Activated CD8-positive, alpha-beta memory T cell treated with anti-CD3 and anti-CD28 coated beads, Interleukin-2, amount 50 U/mL, for 1 hour (primary cell): ENCODE data around the gene TCAP.

Source experiments
- DNase-seq: peaks from one replicate; pipeline ENCODE4 v3.0.0-alpha.2; 2020; ENCODE audit errors: extremely low read depth

TCAP gene

GRCh38 chr17:39667262-39667944 is 2.3 kb downstream of the TCAP start:
- no peak for DNase-seq

GRCh38 chr17:39667945-39668924 is 3.1 kb downstream of the TCAP start, which contains the start of gene PNMT:
Gene PNMT, plus strand, starts transcription at chr17:39668453. Its CDS starts 23 bp downstream, at chr17:39668476.
- no peak for DNase-seq

DNA sequence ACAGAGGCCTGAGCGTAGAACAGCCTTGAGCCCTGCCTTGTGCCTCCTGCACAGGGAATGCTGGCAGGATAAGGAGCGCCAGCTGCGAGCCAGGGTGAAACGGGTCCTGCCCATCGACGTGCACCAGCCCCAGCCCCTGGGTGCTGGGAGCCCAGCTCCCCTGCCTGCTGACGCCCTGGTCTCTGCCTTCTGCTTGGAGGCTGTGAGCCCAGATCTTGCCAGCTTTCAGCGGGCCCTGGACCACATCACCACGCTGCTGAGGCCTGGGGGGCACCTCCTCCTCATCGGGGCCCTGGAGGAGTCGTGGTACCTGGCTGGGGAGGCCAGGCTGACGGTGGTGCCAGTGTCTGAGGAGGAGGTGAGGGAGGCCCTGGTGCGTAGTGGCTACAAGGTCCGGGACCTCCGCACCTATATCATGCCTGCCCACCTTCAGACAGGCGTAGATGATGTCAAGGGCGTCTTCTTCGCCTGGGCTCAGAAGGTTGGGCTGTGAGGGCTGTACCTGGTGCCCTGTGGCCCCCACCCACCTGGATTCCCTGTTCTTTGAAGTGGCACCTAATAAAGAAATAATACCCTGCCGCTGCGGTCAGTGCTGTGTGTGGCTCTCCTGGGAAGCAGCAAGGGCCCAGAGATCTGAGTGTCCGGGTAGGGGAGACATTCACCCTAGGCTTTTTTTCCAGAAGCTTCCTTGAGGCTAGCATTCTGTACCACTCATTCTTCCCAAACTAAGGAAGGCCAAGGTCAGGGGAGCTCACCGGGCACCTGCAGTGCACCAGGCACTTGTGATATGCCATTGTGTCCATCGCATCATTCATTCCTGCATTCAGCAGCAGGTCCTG is 5.0 kb downstream of the TCAP start:
- DNase-seq = no peak

GRCh38 chr17:39670746-39671145 is 5.6 kb downstream of the TCAP start:
- DNase-seq = no peak

GRCh38 chr17:39671651-39672521 is 6.7 kb downstream of the TCAP start:
- no peak for DNase-seq

DNA sequence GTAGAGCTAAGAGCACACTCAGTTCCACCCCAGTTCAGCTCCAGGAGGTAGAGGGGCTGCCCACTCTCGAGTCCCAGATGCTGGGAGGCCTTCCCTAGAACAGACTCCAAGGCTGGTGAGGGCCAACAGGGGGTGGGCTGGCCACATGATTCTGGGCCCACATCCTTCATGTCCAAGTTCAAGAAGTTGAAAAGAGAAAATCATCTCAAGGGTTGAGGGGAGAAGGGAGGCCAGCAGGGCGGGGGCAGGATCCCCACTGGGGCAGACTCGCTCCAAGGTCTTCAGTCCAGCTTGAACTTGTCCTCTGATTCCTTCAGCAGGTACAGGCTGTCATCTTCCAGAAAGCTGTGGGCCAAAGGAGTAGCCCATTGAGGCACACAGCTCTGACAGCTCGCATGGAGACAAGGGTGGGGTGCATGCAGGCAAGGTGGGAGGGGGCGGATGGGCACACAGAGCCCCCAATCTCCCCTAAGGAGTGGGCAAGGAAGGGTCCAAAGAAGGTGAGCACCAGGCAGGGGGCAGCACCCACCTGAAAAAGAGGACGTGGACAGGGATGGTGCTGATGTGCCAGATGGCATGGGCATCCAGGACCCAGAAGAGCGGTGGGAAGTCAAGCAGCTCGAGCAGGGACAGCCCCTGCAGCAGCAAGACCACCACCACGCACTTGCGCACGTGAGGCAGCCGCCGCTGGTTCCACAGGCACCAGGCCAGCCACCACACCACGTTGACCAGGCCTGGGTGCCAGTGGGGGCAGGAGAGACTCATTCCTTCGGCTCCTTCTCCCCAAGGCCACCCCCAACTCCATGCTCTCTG is 7.6 kb downstream of the TCAP start:
- no peak for DNase-seq

DNA sequence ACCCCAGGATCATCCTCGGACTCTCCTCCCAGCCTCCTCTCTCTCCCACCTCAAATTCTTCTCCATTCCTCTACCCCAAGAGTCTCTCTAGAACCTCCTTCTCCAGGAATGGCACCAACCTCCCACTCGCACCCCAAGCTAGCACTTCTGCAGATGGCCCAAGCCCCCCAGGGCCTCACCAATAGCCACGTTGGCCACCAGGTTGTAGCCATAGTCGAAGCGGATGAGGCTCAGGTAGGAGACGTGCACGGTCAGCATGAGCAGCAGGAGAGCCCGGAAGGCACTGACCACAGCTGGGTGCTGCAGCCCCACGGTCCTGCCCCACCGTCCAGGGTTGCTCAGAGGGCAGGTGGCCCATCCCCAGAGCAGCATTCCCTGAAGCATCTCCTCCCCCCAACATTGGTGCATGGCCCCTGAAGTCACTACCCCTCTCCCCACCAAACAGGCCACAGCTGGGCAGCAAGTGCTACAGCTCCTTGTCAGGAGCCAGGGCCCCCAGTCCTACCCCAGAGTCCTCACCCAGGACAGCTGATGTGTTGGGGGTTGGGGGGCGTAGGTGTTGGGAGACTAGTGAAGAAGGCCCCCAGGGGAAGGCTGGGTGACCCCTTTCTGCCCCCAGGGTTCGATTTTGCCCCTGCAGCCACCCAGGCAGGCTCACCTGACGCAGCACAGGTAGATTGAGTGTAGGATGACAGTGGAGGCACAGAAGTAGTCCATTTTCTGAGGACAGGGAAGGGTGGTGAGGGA is 8.4 kb downstream of the TCAP start:
- no peak for DNase-seq

DNA sequence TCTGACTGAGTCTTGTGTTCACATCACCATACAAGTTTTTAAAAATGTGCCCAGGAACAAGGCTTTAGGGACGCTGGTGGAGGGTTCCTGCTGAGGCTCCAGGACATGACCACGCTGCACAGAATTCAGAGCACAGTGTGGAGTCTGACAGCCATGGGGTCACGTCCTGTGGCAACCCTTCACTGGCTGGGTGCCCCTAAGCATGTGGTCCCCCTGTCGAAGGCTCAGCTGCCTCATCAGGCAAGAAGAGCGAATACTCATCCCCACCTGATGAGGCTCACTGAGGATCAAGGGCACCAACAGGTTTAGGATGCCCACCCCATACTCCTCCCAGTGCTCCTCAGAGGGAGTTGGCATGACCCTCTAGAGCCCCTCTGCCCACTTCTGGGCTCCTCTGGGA is 9.0 kb downstream of the TCAP start:
- no peak for DNase-seq

- DNase-seq = no peak
Observed at GRCh38 chr17:39674702-39675389, 9.7 kb downstream of the TCAP start.

DNA sequence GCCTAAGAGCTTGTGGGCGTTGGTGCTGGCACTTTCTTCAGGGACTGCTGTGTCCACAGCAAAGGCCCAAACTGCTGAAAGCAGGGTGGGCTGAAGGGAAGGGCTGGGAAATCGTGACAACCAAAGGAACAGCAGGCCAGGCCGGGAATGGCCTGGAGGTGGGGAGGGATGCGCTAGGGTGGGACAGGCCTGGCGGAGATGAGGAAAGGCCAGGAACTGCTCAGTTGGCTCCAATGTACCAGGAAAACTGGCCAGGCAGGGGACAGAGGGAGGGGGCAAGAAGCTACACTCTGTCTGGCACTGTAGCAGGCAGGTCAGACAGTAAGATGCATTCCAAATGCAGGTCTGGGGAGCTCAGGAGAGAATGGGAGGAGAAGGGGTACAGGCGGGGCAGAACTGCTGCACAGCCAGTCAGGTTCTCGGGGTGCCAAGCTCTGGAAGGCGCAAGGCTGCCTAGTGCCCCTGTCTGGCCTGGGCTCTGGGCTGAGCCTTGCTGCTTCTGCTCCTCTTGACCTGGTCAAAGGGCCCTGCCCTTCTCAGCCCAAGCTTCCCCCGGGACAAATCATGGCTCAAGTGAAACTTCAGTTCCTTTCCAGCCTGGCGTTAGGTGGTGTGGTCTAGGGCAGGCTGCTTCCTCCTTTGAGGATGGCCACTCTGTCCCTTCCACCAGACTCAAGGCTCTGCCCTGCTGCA is 10.4 kb downstream of the TCAP start:
- no peak for DNase-seq

DNA sequence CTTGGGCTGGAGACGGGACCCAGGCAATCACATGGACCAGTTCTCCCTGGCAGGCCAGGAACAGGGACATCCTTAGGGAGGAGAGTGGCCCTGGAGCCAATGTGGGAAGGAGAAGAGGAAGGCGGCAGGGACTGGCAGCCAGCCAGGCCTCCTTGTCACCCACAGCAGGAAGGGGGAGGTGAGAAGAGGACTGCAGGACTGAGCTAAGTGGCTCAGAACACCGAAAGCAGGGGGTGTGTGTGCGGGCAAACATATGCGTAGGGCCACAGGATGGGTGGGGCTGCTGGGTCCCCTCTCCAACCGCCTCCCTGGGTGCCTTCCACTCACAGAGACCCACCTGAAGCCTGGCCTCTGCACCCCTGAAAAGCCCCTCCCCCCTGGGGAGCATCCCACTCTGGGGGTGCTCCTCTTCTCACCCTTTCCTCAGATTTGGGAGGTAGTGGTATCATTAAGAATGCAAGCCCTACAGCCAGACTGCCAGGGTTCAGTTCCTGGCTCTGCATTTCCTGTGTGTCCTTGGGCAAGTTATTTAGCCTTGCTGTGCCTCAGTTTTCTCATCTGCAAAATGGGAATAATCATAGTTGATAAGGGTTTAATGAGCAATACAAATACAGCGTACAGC is 11.2 kb downstream of the TCAP start:
- DNase-seq = peak; percentile 13

- no peak for DNase-seq
Observed at GRCh38 chr17:39677072-39677471, 11.9 kb downstream of the TCAP start.

DNA sequence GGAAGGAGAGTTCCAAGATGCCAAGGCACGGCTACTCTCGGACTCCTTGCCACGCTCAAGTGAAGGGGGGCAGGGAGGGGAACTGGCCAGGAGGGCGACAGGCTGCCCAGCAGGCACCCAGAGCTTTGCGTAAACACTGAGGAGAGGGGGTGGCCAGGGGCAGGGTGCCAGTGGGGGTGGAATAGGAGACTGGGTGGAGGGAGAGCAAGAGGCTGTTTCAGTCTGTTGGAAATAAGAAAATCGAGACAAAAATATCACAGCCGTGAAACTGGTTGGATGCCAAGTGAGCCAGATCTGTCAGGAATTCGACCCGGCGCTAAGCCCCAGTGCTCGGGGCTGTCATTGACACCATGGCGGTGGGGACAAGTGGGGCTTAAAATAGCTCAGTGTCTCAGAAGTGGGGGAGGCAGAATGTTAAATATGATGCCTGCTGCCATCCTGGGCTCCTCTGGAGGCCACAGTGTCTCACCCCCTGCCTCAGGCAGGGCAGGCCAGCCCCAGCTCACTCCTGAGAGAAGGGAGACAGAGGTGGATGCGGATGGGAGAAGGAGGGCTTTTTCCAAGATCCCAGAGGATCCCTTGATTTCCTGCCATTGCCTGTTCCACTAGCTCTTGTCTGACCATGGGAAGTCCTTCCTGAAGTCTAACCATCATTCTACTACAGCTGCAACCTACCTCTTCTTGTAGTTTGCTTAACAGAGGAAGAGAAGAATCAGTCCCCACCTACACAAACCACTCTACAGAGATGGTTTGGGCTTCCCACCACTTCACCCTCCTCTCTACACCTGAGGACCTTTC is 12.6 kb downstream of the TCAP start:
- DNase-seq = no peak

DNA sequence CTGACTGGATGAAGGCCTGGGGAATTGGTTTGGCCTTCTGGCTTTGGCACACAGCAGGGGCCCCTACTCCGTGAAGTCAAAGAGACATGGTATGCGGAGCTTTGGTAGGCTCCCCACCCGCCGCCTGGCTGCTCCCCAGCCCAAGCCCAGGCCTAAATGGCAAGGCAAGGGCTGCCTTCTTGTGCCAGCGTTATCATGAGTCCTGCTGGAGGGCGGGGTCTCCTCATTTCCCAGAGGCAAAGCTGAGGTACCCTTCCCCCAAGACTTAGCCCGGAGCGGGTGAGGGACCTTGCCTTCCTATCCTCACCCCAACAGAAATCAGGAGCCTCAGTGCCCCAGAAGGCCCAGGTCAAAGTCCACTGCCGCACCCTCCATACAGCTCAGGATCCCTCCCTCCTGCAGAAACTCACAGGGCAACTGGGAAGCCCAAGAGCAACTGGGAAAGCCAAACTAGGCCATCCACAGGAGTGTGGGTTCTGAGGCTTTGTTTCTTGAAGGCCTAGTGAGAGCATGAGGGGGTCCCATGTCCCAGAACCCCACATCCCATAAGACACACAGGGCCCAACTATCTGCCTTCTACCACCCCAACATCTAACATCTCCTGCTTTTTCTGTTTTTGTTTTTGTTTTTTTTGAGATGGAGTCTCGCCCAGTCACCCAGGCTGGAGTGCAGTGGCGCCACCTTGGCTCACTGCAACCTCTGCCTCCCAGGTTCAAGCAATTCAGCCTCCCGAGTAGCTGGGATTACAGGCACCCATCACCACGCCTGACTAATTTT is 13.4 kb downstream of the TCAP start:
- no peak for DNase-seq

DNA sequence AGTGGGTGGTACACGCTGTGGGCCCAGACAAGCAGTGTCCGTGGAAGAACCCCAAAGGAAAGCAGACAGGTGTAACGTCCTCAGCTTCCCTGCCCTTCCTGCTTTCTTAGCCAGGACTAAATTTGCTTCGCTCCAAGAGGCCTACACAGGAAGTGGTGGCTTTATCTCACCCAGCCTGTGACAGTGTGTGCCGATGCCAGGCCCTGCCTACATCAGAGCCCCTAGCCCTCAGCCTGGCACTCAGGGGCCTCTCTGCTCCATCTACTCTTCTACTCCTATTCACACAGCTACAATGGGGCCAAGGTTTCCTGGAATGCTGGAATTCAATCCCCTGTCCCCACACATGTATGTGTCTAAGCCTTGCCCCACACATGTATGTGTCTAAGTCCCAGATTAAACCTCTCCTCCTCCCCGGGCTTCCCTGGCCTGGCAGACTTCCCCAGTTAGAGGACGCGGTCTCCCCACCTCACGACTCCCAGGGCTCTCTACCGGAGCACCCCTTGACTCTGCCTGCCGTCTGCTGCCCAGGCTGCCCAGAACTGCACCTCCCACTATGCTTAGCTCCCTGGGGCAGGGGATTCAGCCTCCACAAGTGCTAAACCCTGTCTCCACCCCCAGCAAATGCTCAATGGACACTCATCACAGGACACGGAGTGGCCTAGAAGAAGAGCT is 14.5 kb downstream of the TCAP start:
- DNase-seq = no peak
